Measurements from ENCODE around the gene RASSF5. TPM values are rescaled to one million over a fixed set of nuclear protein-coding genes. Genes with fewer than 3 reads are reported as not detected.

RASSF5 gene
- total RNA-seq, 1 donor from 2014 or later = 7.8 TPM

- peak overlapping the region; percentile 98 for H3K4me3 ChIP-seq
- peak overlapping the region; percentile 91 for H3K27ac ChIP-seq (replicated peaks)
- no peaks in the 10 kb centered on the region for H3K27me3 ChIP-seq (ENCODE audit: low read depth)
- H3K9me3 ChIP-seq (replicated peaks) = no peaks in the 10 kb centered on the region
- DNase-seq = peak; percentile 94
- TF ChIP-seq, protein P1, sequence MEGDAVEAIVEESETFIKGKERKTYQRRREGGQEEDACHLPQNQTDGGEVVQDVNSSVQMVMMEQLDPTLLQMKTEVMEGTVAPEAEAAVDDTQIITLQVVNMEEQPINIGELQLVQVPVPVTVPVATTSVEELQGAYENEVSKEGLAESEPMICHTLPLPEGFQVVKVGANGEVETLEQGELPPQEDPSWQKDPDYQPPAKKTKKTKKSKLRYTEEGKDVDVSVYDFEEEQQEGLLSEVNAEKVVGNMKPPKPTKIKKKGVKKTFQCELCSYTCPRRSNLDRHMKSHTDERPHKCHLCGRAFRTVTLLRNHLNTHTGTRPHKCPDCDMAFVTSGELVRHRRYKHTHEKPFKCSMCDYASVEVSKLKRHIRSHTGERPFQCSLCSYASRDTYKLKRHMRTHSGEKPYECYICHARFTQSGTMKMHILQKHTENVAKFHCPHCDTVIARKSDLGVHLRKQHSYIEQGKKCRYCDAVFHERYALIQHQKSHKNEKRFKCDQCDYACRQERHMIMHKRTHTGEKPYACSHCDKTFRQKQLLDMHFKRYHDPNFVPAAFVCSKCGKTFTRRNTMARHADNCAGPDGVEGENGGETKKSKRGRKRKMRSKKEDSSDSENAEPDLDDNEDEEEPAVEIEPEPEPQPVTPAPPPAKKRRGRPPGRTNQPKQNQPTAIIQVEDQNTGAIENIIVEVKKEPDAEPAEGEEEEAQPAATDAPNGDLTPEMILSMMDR (IDR thresholded peaks at IDR 0.05; ENCODE audit: borderline replicate concordance) = peak; percentile 87
- intact Hi-C loops (cut with micrococcal nuclease) = loop anchor here (10.0 kb wide), 1 partner anchor 280 kb away; no protein-coding TSS in a partner anchor
- peaks cover 5% of the 10 kb centered on the region for H3K36me3 ChIP-seq
- H3K4me1 ChIP-seq = peaks cover 61% of the 10 kb centered on the region
Measured at GRCh38 chr1:206634365-206635079, 127.2 kb downstream of the RASSF5 start.

DNA sequence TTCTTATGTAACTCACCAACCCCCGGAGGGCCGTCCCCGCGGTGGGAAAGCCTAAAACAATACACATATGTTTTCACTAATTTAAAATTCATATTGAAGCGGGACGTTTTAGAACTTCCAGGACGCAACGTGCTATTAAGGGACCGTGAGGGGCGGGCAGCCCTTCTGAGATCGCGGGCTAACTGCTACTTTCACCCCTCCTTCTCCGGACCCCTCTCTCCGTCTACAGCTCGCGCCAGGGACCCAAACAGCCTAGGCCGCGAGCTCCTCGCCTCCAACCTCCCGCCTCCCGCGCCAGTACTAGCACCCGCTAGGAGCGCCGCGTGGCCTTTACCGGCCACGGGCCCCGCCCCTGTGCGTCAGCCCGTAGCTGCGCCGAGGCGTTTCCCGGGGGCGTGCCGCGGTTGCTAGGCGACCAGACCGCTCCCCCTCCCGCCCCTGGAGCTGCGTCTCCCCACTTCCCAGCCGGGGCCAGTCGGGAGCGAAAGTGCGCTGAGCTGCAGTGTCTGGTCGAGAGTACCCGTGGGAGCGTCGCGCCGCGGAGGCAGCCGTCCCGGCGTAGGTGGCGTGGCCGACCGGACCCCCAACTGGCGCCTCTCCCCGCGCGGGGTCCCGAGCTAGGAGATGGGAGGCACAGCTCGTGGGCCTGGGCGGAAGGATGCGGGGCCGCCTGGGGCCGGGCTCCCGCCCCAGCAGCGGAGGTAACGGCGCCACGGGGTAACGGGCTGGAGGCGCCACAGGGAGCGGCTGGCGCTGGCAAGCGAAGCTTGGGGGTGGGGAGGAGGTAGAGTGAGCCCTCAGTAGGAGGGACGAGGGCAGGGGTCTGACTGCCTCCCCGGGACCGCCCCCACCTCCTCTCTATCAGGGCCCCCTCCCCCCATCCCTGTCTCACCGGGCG is 128.0 kb downstream of the RASSF5 start, which contains the start of gene DYRK3:
Gene DYRK3 (plus strand): TSS at position 457 of the 898 bp plus-strand sequence. CDS start 168 bp downstream, at position 625.
- H3K9me3 ChIP-seq (replicated peaks) = no peaks in the 10 kb centered on the region
- H3K27ac ChIP-seq (replicated peaks) = peak within 1 kb of the TSS; percentile 91
- H3K36me3 ChIP-seq = peaks cover 13% of the 10 kb centered on the region
- intact Hi-C loops (cut with micrococcal nuclease) = loop anchor here (10.0 kb wide), 1 partner anchor 279 kb away; no protein-coding TSS in a partner anchor
- no peaks in the 10 kb centered on the region for H3K27me3 ChIP-seq (ENCODE audit: low read depth)
- H3K4me1 ChIP-seq = peaks cover 61% of the 10 kb centered on the region
- peak; percentile 96 for DNase-seq
- H3K4me3 ChIP-seq = peak within 1 kb of the TSS; percentile 98
- TF ChIP-seq, protein P1 (IDR thresholded peaks at IDR 0.05; ENCODE audit: borderline replicate concordance) = peak; percentile 30

DNA sequence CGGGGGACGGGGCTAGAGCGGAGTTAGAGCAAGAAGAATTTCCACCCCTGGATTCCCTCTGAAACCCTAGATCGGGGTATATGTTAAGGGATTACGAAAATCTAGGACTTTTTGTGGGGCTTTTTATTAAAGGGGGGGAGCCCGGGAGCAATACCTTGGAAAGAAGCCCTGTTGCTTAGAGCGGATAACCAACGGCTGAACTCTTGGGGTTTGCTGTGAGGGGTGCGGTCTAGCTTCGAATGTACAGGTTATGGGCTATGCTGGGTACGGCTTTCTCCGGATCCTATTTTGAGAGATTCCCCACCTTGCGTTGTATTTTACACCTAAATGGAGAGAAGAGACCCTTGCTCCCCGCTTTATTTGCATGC is 128.6 kb downstream of the RASSF5 start:
- Histone ChIP-seq H3K36me3 (peaks cover 19% of the 10 kb centered on the region), H3K4me3 (peak overlapping the region; percentile 98), H3K27me3 (ENCODE audit: low read depth) (no peaks in the 10 kb centered on the region), H3K4me1 (peaks cover 58% of the 10 kb centered on the region), H3K27ac (replicated peaks) (peak overlapping the region; percentile 91), H3K9me3 (replicated peaks) (no peaks in the 10 kb centered on the region)
- no peak for DNase-seq
- intact Hi-C loops (cut with micrococcal nuclease) = loop anchor here (10.0 kb wide), 1 partner anchor 279 kb away; no protein-coding TSS in a partner anchor
- TF ChIP-seq, protein P1 (IDR thresholded peaks at IDR 0.05; ENCODE audit: borderline replicate concordance) = no peak

DNA sequence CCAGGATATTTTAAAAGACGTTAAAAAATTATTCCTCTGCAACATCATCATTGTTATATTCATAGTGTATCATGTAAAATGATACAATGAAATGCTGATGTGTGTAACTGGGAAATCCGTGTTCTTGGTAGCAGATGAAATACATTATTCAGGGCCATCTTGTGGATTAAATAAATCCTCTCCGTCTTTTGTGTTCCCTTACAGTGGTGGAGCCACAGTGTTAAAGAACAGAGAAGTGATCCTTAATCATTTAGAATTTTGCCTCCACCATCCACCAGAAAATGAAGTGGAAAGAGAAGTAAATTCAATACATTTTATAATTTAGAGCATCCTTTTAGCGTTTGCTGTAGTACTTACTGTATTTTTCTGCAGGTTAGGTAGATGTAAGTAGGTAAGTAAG is 129.3 kb downstream of the RASSF5 start:
- H3K27ac ChIP-seq (replicated peaks) = peak overlapping the region; percentile 91
- peaks cover 51% of the 10 kb centered on the region for H3K4me1 ChIP-seq
- peaks cover 21% of the 10 kb centered on the region for H3K36me3 ChIP-seq
- DNase-seq = no peak
- TF ChIP-seq, protein P1 (IDR thresholded peaks at IDR 0.05; ENCODE audit: borderline replicate concordance) = no peak
- intact Hi-C loops (cut with micrococcal nuclease) = loop anchor here (10.0 kb wide), 1 partner anchor 278 kb away; no protein-coding TSS in a partner anchor
- no peaks in the 10 kb centered on the region for H3K9me3 ChIP-seq (replicated peaks)
- H3K4me3 ChIP-seq = peak overlapping the region; percentile 98
- H3K27me3 ChIP-seq (ENCODE audit: low read depth) = no peaks in the 10 kb centered on the region

DNA sequence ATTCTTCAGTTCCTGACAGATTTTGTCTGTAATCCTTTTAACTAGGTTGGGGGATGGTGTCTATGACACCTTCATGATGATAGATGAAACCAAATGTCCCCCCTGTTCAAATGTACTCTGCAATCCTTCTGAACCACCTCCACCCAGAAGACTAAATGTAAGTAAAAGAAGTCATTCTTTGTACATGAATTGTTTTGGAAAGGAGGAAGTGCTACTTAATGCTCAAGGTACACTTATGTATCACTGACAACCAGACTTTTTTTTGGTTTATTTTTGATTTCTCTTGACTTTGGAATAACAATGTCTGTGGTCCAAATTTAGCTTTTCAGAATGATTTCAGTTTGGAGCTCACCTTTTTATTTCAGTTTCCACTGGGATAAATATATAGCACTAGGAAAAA is 130.3 kb downstream of the RASSF5 start:
- Histone ChIP-seq H3K4me3 (peak overlapping the region; percentile 98), H3K27ac (replicated peaks) (peak overlapping the region; percentile 91), H3K27me3 (ENCODE audit: low read depth) (no peaks in the 10 kb centered on the region), H3K4me1 (peaks cover 51% of the 10 kb centered on the region), H3K36me3 (peaks cover 21% of the 10 kb centered on the region), H3K9me3 (replicated peaks) (no peaks in the 10 kb centered on the region)
- intact Hi-C loops (cut with micrococcal nuclease) = loop anchor here (10.0 kb wide), 1 partner anchor 277 kb away; no protein-coding TSS in a partner anchor
- TF ChIP-seq, protein P1 (IDR thresholded peaks at IDR 0.05; ENCODE audit: borderline replicate concordance) = no peak
- DNase-seq = no peak

All from left ventricle myocardium inferior (tissue), 1 donor.